SK-N-SH (cell line): Measurements from ENCODE around the gene TANC1.

Source experiments
- CHD2 ChIP-seq: fragments of 150-350 bp; IDR thresholded peaks from 2 replicates; pipeline ENCODE4 v1.6.1; 2018; ENCODE audit warnings: low read length; ENCODE audit not compliant: partially characterized antibody
- CTCF ChIP-seq: fragments of 200-600 bp; sonication (generic); IDR thresholded peaks from 2 replicates; pipeline ENCODE4 v1.6.1; 2017; ENCODE audit warnings: antibody characterized with exemption, mild to moderate bottlenecking, moderate library complexity
- ELF1 ChIP-seq: IDR thresholded peaks from 2 replicates; pipeline ENCODE4 v1.4.0; 2012
- EP300 ChIP-seq, 2 experiments: IDR thresholded peaks; 2 replicates each; pipeline versions ENCODE4 v1.4.0 to v1.6.1; 2012; ENCODE audit warnings: borderline replicate concordance in 1 of 2, low read depth in 1 of 2, low read length in 1 of 2
- FOXJ3 ChIP-seq: sonication (generic); formaldehyde crosslinking; IDR thresholded peaks from 2 replicates; pipeline ENCODE4 v1.5.1; 2020; ENCODE audit warnings: mild to moderate bottlenecking, missing genetic modification reagents
- GABPA ChIP-seq: IDR thresholded peaks from 2 replicates; pipeline ENCODE4 v1.4.0; 2012; ENCODE audit warnings: low read depth, mild to moderate bottlenecking
- MEF2A ChIP-seq: IDR thresholded peaks from 2 replicates; pipeline ENCODE4 v1.4.0; 2012; ENCODE audit warnings: low read depth, borderline replicate concordance
- RCOR1 ChIP-seq: fragments of 150-350 bp; IDR thresholded peaks from 2 replicates; pipeline ENCODE4 v1.6.1; 2017; ENCODE audit warnings: antibody characterized with exemption, low read length
- SIN3A ChIP-seq: IDR thresholded peaks from 2 replicates; pipeline ENCODE4 v1.6.1; 2012; ENCODE audit warnings: low read depth, mild to moderate bottlenecking, low read length, moderate library complexity, borderline replicate concordance
- TF ChIP-seq, protein P1 (sequence below): IDR thresholded peaks from 2 replicates; pipeline ENCODE4 v1.6.1; 2012; ENCODE audit warnings: mild to moderate bottlenecking, low read depth, low read length, moderate library complexity

DNA sequence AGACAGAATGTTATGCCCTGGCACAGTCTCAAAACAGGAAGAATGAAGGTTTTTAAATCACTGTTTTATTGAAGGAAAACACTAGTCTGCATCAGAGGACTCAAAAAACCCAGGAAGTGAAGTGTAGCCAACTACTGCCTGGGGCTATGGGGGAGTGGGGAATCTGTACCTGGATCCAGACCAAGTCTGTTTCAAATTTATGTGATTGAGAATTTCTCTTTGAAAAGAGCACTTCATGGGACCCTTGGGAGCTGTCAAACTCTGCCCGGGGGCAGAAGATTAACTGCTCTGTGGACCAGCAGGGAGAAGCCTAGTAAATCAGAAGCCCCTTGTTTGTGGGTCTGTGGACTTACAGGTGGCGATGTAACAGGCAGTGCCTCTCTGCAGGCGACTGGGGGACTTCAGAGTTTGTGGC, 45.3 kb upstream of the TANC1 start:
- no peak for TF ChIP-seq FOXJ3
- TF ChIP-seq CTCF, result no peak
- TF ChIP-seq SIN3A, result no peak
- TF ChIP-seq GABPA, result no peak
- TF ChIP-seq RCOR1, result no peak
- TF ChIP-seq EP300 (IDR thresholded peaks at IDR 0.05; ENCODE audit: borderline replicate concordance in 1 of 2, low read depth in 1 of 2, low read length in 1 of 2), result peak in 1 of 2 experiments; percentile 14; a peak in 1 of 4 replicates
- no peak for TF ChIP-seq MEF2A
- TF ChIP-seq CHD2, result no peak
- TF ChIP-seq, protein P1, sequence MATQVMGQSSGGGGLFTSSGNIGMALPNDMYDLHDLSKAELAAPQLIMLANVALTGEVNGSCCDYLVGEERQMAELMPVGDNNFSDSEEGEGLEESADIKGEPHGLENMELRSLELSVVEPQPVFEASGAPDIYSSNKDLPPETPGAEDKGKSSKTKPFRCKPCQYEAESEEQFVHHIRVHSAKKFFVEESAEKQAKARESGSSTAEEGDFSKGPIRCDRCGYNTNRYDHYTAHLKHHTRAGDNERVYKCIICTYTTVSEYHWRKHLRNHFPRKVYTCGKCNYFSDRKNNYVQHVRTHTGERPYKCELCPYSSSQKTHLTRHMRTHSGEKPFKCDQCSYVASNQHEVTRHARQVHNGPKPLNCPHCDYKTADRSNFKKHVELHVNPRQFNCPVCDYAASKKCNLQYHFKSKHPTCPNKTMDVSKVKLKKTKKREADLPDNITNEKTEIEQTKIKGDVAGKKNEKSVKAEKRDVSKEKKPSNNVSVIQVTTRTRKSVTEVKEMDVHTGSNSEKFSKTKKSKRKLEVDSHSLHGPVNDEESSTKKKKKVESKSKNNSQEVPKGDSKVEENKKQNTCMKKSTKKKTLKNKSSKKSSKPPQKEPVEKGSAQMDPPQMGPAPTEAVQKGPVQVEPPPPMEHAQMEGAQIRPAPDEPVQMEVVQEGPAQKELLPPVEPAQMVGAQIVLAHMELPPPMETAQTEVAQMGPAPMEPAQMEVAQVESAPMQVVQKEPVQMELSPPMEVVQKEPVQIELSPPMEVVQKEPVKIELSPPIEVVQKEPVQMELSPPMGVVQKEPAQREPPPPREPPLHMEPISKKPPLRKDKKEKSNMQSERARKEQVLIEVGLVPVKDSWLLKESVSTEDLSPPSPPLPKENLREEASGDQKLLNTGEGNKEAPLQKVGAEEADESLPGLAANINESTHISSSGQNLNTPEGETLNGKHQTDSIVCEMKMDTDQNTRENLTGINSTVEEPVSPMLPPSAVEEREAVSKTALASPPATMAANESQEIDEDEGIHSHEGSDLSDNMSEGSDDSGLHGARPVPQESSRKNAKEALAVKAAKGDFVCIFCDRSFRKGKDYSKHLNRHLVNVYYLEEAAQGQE, result no peak
- TF ChIP-seq ELF1, result no peak
